Aorta (tissue), 5 donors: Measurements from ENCODE around the gene TGFB2. TPM values are rescaled to one million over a fixed set of nuclear protein-coding genes. Genes with fewer than 3 reads are reported as not detected.

Source experiments
- ATAC-seq: fragments of 200-7000 bp; cut with Tn5 transposase; one replicate; pipeline ENCODE4 v1.9.1; 2022; ENCODE audit warnings: moderate library complexity; ENCODE audit not compliant: low FRiP score
- DNase-seq, 2 donors: peaks; one replicate each; pipeline ENCODE4 v3.0.0-alpha.2; 2020
- H3K27ac ChIP-seq, 2 donors: one replicate each; pipeline ENCODE4 v1.5.1; 2013; ENCODE audit warnings: low read length in 2 of 2, mild to moderate bottlenecking in 2 of 2, moderate library complexity in 2 of 2, control low read depth in 1 of 2, inconsistent platforms in 1 of 2, low read depth in 1 of 2
- H3K27me3 ChIP-seq, 2 donors: one replicate each; pipeline ENCODE4 v1.6.1; 2013; ENCODE audit warnings: control low read depth in 1 of 2, low read length in 1 of 2, mild to moderate bottlenecking in 1 of 2, moderate library complexity in 1 of 2; ENCODE audit not compliant: insufficient read depth in 2 of 2, control insufficient read depth in 1 of 2
- H3K36me3 ChIP-seq, 2 donors: one replicate each; pipeline ENCODE4 v1.6.1; 2013; ENCODE audit warnings: control low read depth in 1 of 2, low read length in 1 of 2, mild to moderate bottlenecking in 1 of 2; ENCODE audit not compliant: insufficient read depth in 2 of 2, control insufficient read depth in 1 of 2
- H3K4me1 ChIP-seq, 2 donors: one replicate each; pipeline ENCODE4 v1.6.1; 2013; ENCODE audit warnings: low read length in 2 of 2, control low read depth in 1 of 2, mild to moderate bottlenecking in 1 of 2, moderate library complexity in 1 of 2; ENCODE audit not compliant: insufficient read depth in 2 of 2, control insufficient read depth in 1 of 2
- H3K4me3 ChIP-seq, 2 donors: one replicate each; pipeline ENCODE4 v1.5.1; 2013; ENCODE audit warnings: low read length in 2 of 2, control low read depth in 1 of 2, mild to moderate bottlenecking in 1 of 2
- H3K9me3 ChIP-seq: one replicate; pipeline ENCODE4 v1.6.1; 2013; ENCODE audit warnings: mild to moderate bottlenecking, low read length; ENCODE audit not compliant: control insufficient read depth
- WGBS, 2 donors: extraction: QIAGEN DNeasy Blood & Tissue Kit; methylation state at CpG; one replicate each; pipeline ENCODE4 v1.1.7; 2013; 5-methylcytosine and 5-hydroxymethylcytosine counted together
- intact Hi-C, 2 donors: fragments of 100-400 bp; cut with DNase I; formaldehyde crosslinking; loops; one replicate each; pipeline versions ENCODE4 v1.14.2 to v1.15.0; 2022
- polyA plus RNA-seq, 2 donors: library from polyadenylated mRNA; stranded (reverse); fragments of 200-250 nt; gene quantifications; one replicate each; pipeline ENCODE4 v1.2.3, GENCODE V29; 2013
- total RNA-seq, 2 donors: library from RNA; stranded (reverse); fragmentation: NEBNext Ultra II Directional; extraction: Animal tissue kit (Norgen Biotek cat#: 25700); gene quantifications; one replicate each; pipeline ENCODE4 v1.2.1, GENCODE V29; 2021
- donor health status: healthy with polysubstance abuse.
- donor health status: Bipolar disorder and iron deficiency.
- donor health status: DM: no; HTN: no; CAD: no.
- donor health status: DM: no; HTN: no; CAD: no.
- donor health status: DM: yes; HTN: yes; CAD: no.

Gene TGFB2
- total and polyA plus RNA-seq, 4 donors = 2.2 to 18.0 (median 9.1) TPM

DNA sequence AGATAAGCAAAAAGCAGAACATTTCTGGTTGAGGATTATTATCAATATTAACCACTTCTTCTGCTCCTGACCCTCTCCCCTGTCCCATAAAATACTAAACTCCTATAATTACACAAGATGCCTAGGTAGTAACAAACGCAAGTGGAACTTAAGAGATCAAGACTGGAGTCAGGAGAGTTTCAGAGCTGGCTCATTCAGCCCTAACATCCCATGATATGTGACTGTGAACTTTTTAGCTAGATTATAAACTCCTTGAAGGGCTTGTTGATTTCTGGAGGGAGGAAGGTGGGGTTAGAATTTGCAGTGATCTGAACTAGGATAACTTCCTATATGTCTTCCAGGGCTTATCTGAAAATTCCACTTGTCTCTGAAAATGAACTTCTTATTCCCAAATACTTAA, 130.6 kb downstream of the TGFB2 start:
- 72 to 77% methylated on average over 1 of the region's 1 CpG for WGBS, 2 donors
- Histone ChIP-seq H3K27ac (no peak overlapping the region), H3K36me3 (no peaks in the 10 kb centered on the region)

GRCh38 chr1:218476385-218476784, 131.2 kb downstream of the TGFB2 start:
- H3K9me3 ChIP-seq = no peaks in the 10 kb centered on the region
- H3K4me1 ChIP-seq = peaks cover 5 to 10% of the 10 kb centered on the region in 2 donors
- intact Hi-C loops = no loop called here
- no peak overlapping the region for H3K4me3 ChIP-seq
- no peaks in the 10 kb centered on the region for H3K27me3 ChIP-seq
- DNase-seq (no peak), ATAC-seq (no peak)
- peak overlapping the region in 1 of 2 donors; percentile 5 for H3K27ac ChIP-seq
- no peaks in the 10 kb centered on the region for H3K36me3 ChIP-seq
- 17 to 19% methylated on average over 3 of the region's 3 CpGs for WGBS, 2 donors

More for the DNA sequence above, 130.6 kb downstream of the TGFB2 start:
- Histone ChIP-seq H3K27me3 (no peaks in the 10 kb centered on the region), H3K4me3 (no peak overlapping the region), H3K9me3 (no peaks in the 10 kb centered on the region), H3K4me1 (peaks cover 4 to 9% of the 10 kb centered on the region in 2 donors)
- ATAC-seq (no peak), DNase-seq (no peak)
- intact Hi-C loops = no loop called here

DNA sequence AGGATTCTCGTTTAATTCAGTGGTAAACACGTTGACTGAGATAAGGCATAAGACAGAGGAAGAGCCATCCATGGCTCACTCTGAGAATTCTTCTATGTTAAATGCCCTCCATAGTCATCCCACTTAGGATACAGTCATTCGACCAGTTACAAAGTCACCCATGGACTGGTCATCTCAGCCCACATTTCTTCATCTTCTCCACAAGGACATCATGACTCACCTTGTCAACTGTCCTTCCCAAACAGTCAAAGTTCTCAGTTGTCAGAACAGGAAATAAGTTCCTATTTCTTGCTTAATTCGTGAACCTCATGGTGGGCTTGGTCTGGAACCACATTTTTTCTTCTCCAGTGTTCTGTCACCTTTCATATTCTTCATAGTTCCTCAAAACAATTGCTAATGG, 133.2 kb downstream of the TGFB2 start:
- intact Hi-C loops = no loop called here
- Histone ChIP-seq H3K36me3 (no peaks in the 10 kb centered on the region), H3K27me3 (no peaks in the 10 kb centered on the region), H3K4me1 (peaks cover 6 to 12% of the 10 kb centered on the region in 2 donors), H3K9me3 (no peaks in the 10 kb centered on the region), H3K27ac (no peak overlapping the region), H3K4me3 (no peak overlapping the region)
- ATAC-seq (no peak), DNase-seq (no peak)
- 91 to 95% methylated on average over 4 of the region's 4 CpGs for WGBS, 2 donors

GRCh38 chr1:218479436-218480115, 134.4 kb downstream of the TGFB2 start:
- H3K27me3 ChIP-seq = no peaks in the 10 kb centered on the region
- no peaks in the 10 kb centered on the region for H3K36me3 ChIP-seq
- H3K27ac ChIP-seq = peak overlapping the region in 1 of 2 donors; percentile 100
- peak; percentile 30 for ATAC-seq
- peaks cover 6 to 10% of the 10 kb centered on the region in 2 donors for H3K4me1 ChIP-seq
- H3K4me3 ChIP-seq = no peak overlapping the region
- no peak for DNase-seq
- intact Hi-C loops = loop anchor here in 1 of 2 donors (10.0 kb wide), 1 partner anchor 825 kb away; no protein-coding TSS in a partner anchor
- no peaks in the 10 kb centered on the region for H3K9me3 ChIP-seq
- WGBS, 2 donors = 0 to 4% methylated on average over 1 of the region's 1 CpG

GRCh38 chr1:218480137-218480536, 135.0 kb downstream of the TGFB2 start:
- ATAC-seq = peak; percentile 72
- H3K4me3 ChIP-seq = no peak overlapping the region
- no peaks in the 10 kb centered on the region for H3K27me3 ChIP-seq
- no peaks in the 10 kb centered on the region for H3K9me3 ChIP-seq
- H3K36me3 ChIP-seq = no peaks in the 10 kb centered on the region
- intact Hi-C loops = loop anchor here in 1 of 2 donors (10.0 kb wide), 1 partner anchor 825 kb away; no protein-coding TSS in a partner anchor
- WGBS, 2 donors = 4 to 6% methylated on average over 3 of the region's 3 CpGs
- peak in 1 of 2 donors; percentile 60 for DNase-seq
- H3K4me1 ChIP-seq = peaks cover 6 to 10% of the 10 kb centered on the region in 2 donors
- H3K27ac ChIP-seq = peak overlapping the region; percentile 43 to 100

- Histone ChIP-seq H3K4me1 (peaks cover 6 to 10% of the 10 kb centered on the region in 2 donors), H3K36me3 (no peaks in the 10 kb centered on the region), H3K9me3 (no peaks in the 10 kb centered on the region), H3K27me3 (no peaks in the 10 kb centered on the region), H3K4me3 (no peak overlapping the region), H3K27ac (peak overlapping the region in 1 of 2 donors; percentile 43)
- DNase-seq (no peak), ATAC-seq (peak; percentile 56)
- 2 to 11% methylated on average over 1 of the region's 1 CpG for WGBS, 2 donors
- intact Hi-C loops = loop anchor here in 1 of 2 donors (10.0 kb wide), 1 partner anchor 824 kb away; no protein-coding TSS in a partner anchor
Measured at GRCh38 chr1:218480588-218481099, 135.5 kb downstream of the TGFB2 start.

DNA sequence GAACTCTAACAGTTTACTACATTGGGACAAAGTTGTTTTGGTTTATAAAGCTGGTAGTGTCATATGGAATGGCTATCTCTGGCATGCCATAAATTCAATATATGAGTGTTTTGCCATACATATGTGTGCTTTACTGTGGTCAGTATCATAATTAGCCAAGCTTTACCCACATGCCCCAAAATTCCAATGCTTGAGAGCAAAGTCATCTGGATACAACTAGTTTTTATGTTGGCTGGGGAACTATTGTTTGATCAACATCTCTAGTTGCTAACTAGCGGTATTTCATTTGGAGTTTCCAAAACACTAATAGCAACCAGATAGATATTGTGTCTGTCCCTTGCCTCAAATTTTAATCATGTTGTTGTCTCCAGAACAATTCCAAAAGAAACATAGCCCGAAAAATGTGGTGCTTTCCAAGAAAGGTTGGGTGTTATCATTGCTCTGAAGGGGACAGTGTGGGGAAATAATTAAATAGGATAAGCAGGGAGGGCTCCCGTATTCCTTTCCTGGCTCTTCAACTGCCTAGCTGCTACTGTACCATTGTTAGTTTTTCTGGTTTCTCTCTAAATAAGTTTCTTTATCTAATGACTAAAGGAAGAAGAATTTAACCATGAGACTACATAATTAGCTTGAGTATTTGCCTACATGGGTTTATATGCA, 136.1 kb downstream of the TGFB2 start:
- 1 to 4% methylated on average over 3 of the region's 3 CpGs for WGBS, 2 donors
- Histone ChIP-seq H3K4me3 (no peak overlapping the region), H3K27me3 (no peaks in the 10 kb centered on the region), H3K9me3 (no peaks in the 10 kb centered on the region), H3K4me1 (peaks cover 6 to 10% of the 10 kb centered on the region in 2 donors), H3K27ac (no peak overlapping the region), H3K36me3 (no peaks in the 10 kb centered on the region)
- intact Hi-C loops = loop anchor here in 1 of 2 donors (10.0 kb wide), 1 partner anchor 824 kb away; no protein-coding TSS in a partner anchor
- ATAC-seq = no peak
- no peak for DNase-seq

GRCh38 chr1:218482683-218483082, 137.5 kb downstream of the TGFB2 start:
- WGBS, 2 donors = 38 to 41% methylated on average over 5 of the region's 5 CpGs

More at GRCh38 chr1:218482683-218483082, 137.5 kb downstream of the TGFB2 start:
- intact Hi-C loops = loop anchor here in 1 of 2 donors (10.0 kb wide), 1 partner anchor 822 kb away; no protein-coding TSS in a partner anchor
- ATAC-seq (peak; percentile 61), DNase-seq (no peak)
- H3K9me3 ChIP-seq = no peaks in the 10 kb centered on the region
- H3K4me1 ChIP-seq = peaks cover 6 to 10% of the 10 kb centered on the region in 2 donors
- H3K36me3 ChIP-seq = no peaks in the 10 kb centered on the region
- no peak overlapping the region for H3K4me3 ChIP-seq
- H3K27me3 ChIP-seq = no peaks in the 10 kb centered on the region
- H3K27ac ChIP-seq = no peak overlapping the region
